Motor neuron (in vitro differentiated cells): ENCODE measurements around the gene PLEKHJ1. TPM values are rescaled to one million over a fixed set of nuclear protein-coding genes. Genes with fewer than 3 reads are reported as not detected.

Experiments
- ATAC-seq, 8 experiments: fragments of 200-7000 bp; cut with Tn5 transposase; replicated peaks in 6 of 8; 2 replicates each; pipeline ENCODE4 v1.8.0; 2021; ENCODE audit warnings: mild to moderate bottlenecking in 8 of 8, moderate library complexity in 8 of 8
- H3K27ac ChIP-seq, 2 donors: fragments of 250-450 bp; sonication (Bioruptor Pico); 2 replicates each; pipeline ENCODE4 v1.9.0; 2021; ENCODE audit warnings: antibody characterized with exemption in 2 of 2, mild to moderate bottlenecking in 2 of 2, moderate library complexity in 1 of 2
- H3K4me1 ChIP-seq, 2 donors: fragments of 250-450 bp; sonication (Bioruptor Pico); replicated peaks in 1 of 2; 2 replicates each; pipeline ENCODE4 v1.6.1; 2021; ENCODE audit warnings: antibody characterized with exemption in 2 of 2, mild to moderate bottlenecking in 2 of 2, moderate library complexity in 1 of 2
- H3K4me3 ChIP-seq, 5 donors: fragments of 250-450 bp; sonication (Bioruptor Pico); 2 replicates each; pipeline ENCODE4 v1.9.0; 2021; ENCODE audit warnings: antibody characterized with exemption in 5 of 5, mild to moderate bottlenecking in 5 of 5, moderate library complexity in 4 of 5
- WGBS, 10 experiments: fragments of 450-650 bp; shearing (Covaris generic); methylation state at CpG; one replicate each; pipeline ENCODE4 v1.0.0; 2022; 5-methylcytosine and 5-hydroxymethylcytosine counted together
- in situ Hi-C, 9 experiments: fragments of 400-800 bp; cut with MboI; loops; one replicate each; pipeline ENCODE4 v1.15.0; 2021; ENCODE audit warnings: low sequenced_read_pairs in 9 of 9, low pct_unique_long_range_greater_than_20kb in 2 of 9; ENCODE audit not compliant: unreplicated experiment in 9 of 9
- total RNA-seq, 8 experiments: library from RNA; unstranded; fragments of 300-600 nt; gene quantifications; 2 replicates each; pipeline versions ENCODE4 v1.2.3 to v1.2.4, GENCODE V29; 2022

Gene PLEKHJ1
- total RNA-seq, 8 experiments from 2014 or later, result 45.2 to 86.4 (median 52.2) TPM

DNA sequence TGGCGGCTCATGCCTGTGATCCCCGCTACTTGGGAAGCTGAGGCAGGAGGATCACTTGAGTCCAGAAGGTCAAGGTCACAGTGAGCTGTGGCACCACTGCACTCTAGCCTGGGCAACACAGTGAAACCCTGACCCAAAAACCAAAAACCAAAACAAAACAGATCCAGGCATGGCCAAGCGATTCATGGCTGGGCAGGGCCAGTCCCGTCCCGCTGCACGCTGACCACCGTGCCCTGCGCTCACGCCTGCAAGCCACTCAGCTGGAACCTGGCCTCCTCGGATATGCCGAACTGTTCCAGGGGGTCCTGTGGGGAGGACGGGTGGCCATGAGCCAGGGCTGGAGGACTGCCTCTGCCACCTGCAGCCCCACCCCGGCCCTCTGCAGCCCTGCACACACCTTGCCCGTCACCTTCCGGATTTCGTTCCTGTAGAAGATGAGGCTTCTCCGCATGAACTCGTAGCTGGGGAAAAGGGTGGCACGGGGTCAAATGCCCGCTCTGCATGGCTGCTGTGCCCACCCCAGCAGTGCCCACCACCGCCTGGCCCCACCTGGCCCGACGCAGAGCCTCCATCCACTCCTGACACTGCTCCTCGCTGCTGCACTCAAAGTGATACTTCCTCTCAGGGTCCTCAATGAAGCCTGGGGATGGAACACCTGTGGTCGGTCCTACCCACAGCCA is 2.4 kb downstream of the PLEKHJ1 start:
- Histone ChIP-seq H3K4me1 (peaks cover 20 to 22% of the 10 kb centered on the region in 2 donors), H3K27ac (no peak overlapping the region), H3K4me3 (no peak overlapping the region)
- no peak for ATAC-seq
- 100% methylated on average over 3 to 6 of the region's 25 CpGs; no CpG with 5 or more reads in 6 of the 10 experiments for WGBS, 10 experiments
- in situ Hi-C loops, result no loop called here

DNA sequence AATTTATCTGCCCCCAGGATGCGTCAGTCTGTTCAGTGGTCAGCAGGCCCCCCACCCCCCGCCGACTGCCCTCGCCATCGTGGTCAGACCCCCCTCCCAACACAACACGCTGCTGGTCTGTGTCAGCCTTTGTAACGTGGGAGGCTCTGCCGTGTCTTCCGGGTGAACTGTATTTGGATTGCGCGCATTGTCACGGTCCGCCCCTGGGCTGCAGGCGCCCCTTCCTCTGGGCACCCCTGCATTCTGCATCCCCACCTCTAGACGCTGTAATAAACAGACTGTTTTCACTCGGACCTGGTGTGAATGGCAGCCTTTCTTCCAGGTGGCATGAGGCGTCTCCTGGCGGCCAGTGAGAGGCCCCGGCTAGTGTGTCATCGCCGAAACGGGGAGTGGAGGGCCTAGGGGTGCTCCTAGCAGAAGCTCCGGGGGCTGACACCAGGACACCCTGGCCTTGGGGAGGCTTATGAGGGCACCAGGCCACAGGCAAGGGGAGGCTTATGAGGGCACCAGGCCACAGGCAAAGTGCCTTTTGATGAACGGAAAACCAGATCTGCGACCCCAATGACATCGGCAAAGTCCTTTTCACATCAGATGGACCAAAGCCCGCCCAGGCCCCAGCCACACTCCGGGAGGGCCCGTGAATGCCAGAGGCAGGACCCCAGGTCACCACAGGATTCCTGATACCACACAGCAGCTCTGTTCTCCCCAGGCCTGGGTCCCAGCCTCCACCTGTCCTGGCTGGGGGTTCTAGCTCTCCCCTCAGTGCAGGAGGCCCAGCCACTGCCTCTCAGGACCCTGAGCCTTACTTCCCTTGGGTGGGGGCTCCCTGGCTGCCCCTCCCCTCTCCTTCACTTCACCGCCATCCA is 3.6 kb downstream of the PLEKHJ1 start:
- no peak for ATAC-seq
- Histone ChIP-seq H3K27ac (no peak overlapping the region), H3K4me3 (no peak overlapping the region), H3K4me1 (peaks cover 8 to 10% of the 10 kb centered on the region in 2 donors)
- in situ Hi-C loops, result no loop called here
- 50 to 100% (median 97%) methylated on average over 1 to 3 of the region's 30 CpGs; no CpG with 5 or more reads in 4 of the 10 experiments for WGBS, 10 experiments

DNA sequence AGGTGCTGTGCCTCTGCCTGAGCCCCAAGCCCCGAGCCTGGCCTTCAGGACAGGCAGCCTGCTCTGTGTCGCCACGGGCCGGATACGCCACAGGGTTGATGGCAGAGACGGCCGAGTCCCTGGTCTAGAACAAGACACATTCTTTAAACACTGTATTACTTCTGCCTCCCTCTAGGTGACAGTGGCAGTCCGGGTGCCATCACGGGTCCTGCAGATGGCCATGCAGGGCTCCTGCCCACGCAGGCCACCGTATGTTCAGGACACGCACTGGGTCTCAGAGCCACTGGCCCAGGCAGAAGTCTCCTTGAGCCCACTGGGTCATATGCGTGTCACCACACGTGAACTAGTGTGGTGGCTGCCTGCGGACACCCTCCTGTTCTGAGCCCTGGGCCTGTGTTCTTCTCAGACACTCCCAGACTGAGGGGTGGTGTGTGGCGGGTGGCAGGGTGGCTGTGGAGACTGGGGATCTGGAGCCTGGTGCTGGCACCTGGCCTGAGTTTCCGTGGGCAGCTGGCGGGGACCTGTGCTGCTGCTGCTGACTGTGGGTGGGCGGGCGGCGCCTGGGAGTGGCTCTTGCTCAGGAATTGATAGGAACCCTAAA is 4.4 kb downstream of the PLEKHJ1 start:
- Histone ChIP-seq H3K27ac (no peak overlapping the region), H3K4me1 (peaks cover 5 to 7% of the 10 kb centered on the region in 2 donors), H3K4me3 (no peak overlapping the region)
- no peak for ATAC-seq
- in situ Hi-C loops, result no loop called here
- WGBS, 10 experiments, result 60 to 67% methylated on average over 3 of the region's 21 CpGs; no CpG with 5 or more reads in 8 of the 10 experiments

DNA sequence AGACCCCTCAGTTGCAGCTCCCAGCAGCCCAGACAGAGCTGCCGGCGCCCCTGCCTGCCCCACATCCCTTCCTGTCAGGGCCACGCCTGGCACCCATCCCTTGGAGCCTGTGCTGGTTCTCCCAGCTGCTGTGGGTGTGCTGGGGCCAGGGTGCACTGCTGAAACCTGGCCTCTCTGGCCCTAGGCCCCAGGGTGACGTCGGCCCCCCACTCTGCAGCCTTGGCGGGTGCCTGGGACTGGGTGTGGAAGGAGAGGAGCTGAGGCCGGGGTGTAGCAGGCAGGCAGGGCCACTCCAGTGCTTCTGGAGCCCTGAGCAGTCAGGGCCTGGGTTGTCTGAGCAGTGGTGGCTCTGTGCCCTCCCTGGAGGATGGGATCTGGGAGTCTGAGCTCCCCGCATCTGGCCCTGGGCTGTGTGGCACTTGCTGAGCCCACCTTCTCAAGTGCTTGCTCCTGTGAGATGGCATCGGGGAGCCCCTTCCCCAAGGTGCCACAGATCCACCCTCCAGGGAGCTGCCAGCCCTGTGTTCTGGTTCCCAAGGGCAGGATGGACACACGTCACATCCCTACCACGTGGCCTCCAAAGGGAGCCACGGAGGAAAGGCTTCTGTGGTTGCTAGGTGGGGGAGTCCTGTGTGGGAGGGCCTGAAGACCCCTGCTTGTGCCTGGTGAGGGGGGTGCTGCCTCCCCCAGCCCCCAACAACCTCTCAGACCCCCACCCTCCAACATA is 5.2 kb downstream of the PLEKHJ1 start:
- in situ Hi-C loops, result no loop called here
- Histone ChIP-seq H3K27ac (no peak overlapping the region), H3K4me1 (peaks cover 5 to 7% of the 10 kb centered on the region in 2 donors), H3K4me3 (no peak overlapping the region)
- 100% methylated on average over 1 of the region's 12 CpGs; no CpG with 5 or more reads in 9 of the 10 experiments for WGBS, 10 experiments
- peak in 1 of 8 experiments; percentile 4 for ATAC-seq

DNA sequence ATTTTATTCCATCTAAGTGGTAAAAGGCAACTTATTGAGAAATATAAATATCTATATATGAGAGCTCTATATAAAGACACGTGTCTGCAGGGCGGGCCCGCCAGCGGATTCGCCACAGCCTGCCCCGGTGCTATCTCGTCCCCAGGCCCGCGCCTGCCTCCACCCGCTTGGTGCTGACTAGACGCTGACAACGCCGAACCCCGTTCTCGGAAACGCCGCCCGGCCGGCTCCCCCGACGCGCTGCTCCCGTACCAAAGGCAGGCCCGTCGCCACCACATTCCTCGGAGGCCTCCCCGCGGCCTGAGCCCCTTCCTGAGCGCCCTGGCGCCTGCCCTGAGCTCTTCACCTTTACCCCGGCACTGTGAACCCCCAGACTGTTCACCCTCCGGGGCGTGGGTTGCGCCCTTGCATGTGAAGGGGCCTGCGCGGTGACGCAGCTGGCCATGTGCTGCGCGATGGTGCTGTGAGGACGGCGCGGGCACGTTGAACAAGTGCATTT is 6.0 kb downstream of the PLEKHJ1 start:
- ATAC-seq, result no peak
- Histone ChIP-seq H3K4me3 (no peak overlapping the region), H3K4me1 (peaks cover 4 to 6% of the 10 kb centered on the region in 2 donors), H3K27ac (no peak overlapping the region)
- in situ Hi-C loops, result no loop called here
- 91 to 100% (median 97%) methylated on average over 2 to 16 of the region's 43 CpGs; no CpG with 5 or more reads in 4 of the 10 experiments for WGBS, 10 experiments

DNA sequence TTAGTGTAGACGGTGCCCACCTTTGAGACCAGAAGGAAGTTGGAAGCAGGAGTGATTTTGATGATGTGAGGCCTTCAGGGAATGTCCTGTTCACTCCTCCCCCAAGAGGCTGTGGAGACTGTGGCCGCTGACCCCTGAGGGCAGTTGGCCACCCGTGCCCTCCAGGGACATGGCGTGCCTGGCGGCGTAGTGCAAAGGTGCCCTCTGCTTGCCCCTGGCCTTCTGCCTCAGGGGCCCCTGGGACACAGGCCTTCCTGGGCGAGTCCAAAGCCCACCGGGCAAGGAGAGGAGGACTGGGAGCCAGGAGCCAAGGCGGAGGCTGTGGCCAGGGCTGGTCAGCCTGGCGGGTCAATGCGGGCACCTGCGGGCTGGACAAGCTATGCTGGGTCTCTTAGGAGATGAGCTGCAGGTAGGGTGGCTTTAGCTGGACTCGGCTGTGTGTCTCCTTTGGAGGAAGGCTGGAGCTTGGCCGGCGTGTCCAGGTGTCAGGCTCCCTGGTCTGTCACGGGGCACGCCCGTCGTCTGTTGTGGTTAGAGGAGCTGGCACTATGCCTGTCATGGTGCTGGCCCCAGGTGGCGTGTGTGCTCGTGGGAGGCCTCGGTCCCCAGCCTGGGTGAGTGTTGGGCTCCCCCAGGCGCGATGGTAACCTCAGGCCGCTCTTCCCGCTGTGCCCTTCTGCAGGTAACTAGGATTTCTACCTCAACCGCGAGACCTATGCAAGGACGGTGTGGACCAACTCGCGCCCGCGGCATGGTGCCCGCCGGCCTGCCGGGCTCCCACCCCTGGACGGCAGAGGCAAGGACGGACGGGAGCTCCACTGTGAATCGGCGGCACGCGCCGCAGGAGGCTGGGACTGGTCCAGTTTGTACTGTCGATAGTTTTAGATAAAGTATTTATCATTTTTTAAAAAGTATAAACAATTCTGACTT is 6.8 kb downstream of the PLEKHJ1 start:
- no peak overlapping the region for H3K27ac ChIP-seq
- no peak overlapping the region for H3K4me3 ChIP-seq
- in situ Hi-C loops, result no loop called here
- WGBS, 10 experiments, result 87 to 100% (median 100%) methylated on average over 1 to 13 of the region's 45 CpGs; no CpG with 5 or more reads in 3 of the 10 experiments
- H3K4me1 ChIP-seq, result no peaks in the 10 kb centered on the region
- ATAC-seq, result no peak

DNA sequence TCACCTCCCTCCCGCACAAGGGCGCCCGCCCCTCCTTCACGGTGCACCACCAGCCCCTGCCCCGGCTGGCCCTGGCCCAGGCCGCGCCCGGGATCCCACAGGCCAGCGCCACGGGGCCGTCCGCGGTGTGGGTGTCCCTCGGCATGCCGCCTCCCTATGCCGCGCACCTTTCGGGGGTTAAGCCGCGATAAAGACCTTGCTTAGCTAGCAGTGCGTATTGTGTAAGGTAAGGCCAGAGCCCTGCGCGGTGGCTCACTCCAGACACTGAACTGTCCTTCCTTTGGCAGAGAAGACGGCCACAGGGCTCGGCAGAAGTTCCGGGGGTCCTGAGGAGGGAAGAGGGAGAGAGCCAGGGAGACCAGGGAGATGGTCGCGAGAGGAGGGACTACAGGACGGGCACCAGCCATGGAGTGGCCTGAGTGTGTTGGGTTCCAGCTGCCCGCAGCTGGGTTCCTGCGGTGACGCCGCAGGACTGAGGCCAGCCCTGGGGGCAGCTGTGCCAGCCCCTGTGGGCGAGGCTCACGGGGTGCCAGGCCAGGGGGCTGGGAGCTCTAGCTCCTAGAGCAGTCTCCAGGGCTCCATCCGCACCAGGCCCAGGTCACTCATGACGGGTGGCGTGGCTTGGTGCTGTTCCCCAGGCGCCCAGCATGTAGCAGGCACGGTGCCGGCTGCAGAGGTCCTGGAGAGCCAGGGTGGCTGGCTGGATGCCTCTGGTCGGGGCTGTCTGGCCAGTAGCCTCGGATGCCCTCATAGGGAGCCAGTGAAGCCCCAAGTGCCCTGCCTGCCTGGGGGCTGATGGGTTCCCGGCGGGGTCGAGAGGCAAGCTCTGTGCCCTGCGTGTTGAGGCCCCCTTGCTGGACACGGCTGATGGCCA is 7.7 kb downstream of the PLEKHJ1 start:
- Histone ChIP-seq H3K4me1 (no peaks in the 10 kb centered on the region), H3K27ac (no peak overlapping the region), H3K4me3 (no peak overlapping the region)
- in situ Hi-C loops, result no loop called here
- ATAC-seq, result no peak
- WGBS, 10 experiments, result 91 to 100% (median 96%) methylated on average over 1 to 8 of the region's 48 CpGs; no CpG with 5 or more reads in 6 of the 10 experiments

DNA sequence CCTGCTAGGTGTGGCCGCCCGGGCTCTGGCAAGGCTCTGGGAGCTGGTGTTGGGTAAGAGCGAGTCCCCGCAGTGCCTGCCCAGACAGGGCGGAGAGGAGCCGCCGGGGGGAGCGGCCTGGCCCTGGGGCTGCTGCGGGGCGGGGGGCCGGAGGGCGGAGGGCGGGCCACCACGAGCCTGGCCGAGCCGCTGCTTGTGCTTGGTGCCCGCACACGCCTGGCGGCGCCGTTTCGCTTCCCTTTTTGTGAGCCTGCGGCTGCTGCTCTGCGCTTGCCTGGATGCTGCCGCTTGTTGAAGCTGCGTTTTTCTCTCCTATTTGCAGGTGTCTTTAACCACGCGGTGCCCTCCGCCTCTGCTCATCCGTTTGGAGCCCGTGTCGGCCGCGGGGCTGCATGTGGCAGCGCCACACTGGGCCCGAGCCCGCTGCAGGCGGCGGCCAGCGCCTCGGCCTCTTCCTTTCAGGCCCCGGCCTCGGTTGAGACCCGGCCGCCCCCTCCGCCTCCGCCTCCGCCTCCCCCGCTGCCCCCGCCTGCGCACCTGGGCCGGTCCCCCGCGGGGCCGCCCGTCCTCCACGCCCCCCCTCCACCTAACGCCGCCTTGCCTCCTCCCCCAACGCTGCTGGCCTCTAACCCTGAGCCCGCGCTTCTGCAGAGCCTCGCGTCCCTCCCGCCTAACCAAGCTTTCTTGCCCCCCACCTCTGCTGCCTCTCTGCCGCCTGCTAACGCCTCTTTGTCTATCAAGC is 8.5 kb downstream of the PLEKHJ1 start:
- Histone ChIP-seq H3K27ac (no peak overlapping the region), H3K4me1 (no peaks in the 10 kb centered on the region), H3K4me3 (no peak overlapping the region)
- in situ Hi-C loops, result no loop called here
- WGBS, 10 experiments, result no CpG with 5 or more reads among the region's 67 CpGs
- no peak for ATAC-seq

DNA sequence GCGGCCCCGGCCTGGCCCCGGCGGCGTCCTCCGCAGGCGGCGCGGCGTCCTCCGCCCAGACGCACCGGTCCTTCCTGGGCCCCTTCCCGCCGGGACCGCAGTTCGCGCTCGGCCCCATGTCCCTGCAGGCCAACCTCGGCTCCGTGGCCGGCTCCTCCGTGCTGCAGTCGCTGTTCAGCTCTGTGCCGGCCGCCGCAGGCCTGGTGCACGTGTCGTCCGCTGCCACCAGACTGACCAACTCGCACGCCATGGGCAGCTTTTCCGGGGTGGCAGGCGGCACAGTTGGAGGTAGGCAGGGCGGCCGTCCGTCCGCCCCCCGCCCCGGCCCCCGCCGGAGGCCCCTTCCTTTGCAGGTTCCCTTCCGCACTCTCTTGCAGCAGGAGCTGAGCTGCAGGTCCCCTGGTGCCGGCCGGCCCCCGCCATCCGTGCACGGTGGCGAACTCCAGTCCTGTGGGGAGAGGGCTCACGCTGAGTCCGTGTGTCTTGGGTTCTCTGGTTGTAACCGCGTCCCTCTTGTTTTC is 9.2 kb downstream of the PLEKHJ1 start:
- Histone ChIP-seq H3K4me3 (no peak overlapping the region), H3K27ac (no peak overlapping the region), H3K4me1 (no peaks in the 10 kb centered on the region)
- no peak for ATAC-seq
- 94% methylated on average over 3 of the region's 53 CpGs; no CpG with 5 or more reads in 9 of the 10 experiments for WGBS, 10 experiments
- in situ Hi-C loops, result no loop called here

DNA sequence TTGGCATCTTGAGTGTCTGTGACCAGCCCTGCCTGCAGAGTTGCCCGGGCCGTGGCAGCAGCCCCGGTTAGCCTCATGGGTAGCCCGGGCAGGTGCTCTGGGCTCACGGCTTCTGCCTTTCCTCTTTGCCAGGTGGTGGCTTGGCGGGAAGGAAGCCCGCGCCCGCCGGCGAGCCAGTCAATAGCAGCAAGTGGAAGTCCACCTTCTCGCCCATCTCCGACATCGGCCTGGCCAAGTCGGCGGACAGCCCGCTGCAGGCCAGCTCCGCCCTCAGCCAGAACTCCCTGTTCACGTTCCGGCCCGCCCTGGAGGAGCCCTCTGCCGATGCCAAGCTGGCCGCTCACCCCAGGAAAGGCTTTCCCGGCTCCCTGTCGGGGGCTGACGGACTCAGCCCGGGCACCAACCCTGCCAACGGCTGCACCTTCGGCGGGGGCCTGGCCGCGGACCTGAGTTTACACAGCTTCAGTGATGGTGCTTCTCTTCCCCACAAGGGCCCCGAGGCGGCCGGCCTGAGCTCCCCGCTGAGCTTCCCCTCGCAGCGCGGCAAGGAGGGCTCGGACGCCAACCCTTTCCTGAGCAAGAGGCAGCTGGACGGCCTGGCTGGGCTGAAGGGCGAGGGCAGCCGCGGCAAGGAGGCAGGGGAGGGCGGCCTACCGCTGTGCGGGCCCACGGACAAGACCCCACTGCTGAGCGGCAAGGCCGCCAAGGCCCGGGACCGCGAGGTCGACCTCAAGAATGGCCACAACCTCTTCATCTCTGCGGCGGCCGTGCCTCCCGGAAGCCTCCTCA is 9.9 kb downstream of the PLEKHJ1 start:
- WGBS, 10 experiments, result 80 to 100% (median 89%) methylated on average over 1 to 17 of the region's 59 CpGs; no CpG with 5 or more reads in 6 of the 10 experiments

More for the DNA sequence above, 9.9 kb downstream of the PLEKHJ1 start:
- ATAC-seq, result peak in 1 of 8 experiments; percentile 1
- H3K27ac ChIP-seq, result no peak overlapping the region
- H3K4me1 ChIP-seq, result no peaks in the 10 kb centered on the region
- in situ Hi-C loops, result no loop called here
- H3K4me3 ChIP-seq, result no peak overlapping the region
